ENCODE results near the gene A4GNT.

Gene A4GNT

DNA sequence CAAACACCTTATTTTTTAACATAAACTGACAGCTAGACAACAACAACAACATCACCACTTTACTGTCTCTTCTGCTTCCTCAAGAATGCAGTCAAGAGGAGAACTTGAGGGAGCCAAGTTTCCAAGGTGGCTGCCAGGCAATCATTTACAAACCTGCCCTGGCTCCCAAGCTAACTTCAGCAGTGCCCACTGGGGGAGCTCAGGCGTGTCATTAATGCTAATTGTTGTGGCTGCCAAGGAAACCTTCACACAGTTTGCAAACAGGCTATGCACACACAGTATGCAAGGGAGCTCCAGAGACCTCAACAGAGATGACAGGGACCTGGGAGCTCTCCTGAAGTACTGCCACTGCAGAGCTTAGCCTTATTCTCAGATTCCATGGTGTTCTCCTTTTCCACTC is 18.9 kb downstream of the A4GNT start:
- CTCF ChIA-PET = interaction anchor here (0.6 to 1.0 kb wide), 2 partner anchors 16 to 212 kb away, joined by 3 read pairs; no protein-coding TSS in a partner anchor
- TF ChIP-seq SP3 (tag by site-specific recombination; IDR thresholded peaks at IDR 0.05) = no peak
- TF ChIP-seq ZNF629 (tag by site-specific recombination; IDR thresholded peaks at IDR 0.05) = no peak
- TF ChIP-seq, protein P1, sequence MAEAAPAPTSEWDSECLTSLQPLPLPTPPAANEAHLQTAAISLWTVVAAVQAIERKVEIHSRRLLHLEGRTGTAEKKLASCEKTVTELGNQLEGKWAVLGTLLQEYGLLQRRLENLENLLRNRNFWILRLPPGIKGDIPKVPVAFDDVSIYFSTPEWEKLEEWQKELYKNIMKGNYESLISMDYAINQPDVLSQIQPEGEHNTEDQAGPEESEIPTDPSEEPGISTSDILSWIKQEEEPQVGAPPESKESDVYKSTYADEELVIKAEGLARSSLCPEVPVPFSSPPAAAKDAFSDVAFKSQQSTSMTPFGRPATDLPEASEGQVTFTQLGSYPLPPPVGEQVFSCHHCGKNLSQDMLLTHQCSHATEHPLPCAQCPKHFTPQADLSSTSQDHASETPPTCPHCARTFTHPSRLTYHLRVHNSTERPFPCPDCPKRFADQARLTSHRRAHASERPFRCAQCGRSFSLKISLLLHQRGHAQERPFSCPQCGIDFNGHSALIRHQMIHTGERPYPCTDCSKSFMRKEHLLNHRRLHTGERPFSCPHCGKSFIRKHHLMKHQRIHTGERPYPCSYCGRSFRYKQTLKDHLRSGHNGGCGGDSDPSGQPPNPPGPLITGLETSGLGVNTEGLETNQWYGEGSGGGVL (tag by site-specific recombination; IDR thresholded peaks at IDR 0.05) = no peak
- no peak for TF ChIP-seq ZNF623 (tag by site-specific recombination; IDR thresholded peaks at IDR 0.05)
- TF ChIP-seq ZNF214 (tag by site-specific recombination; IDR thresholded peaks at IDR 0.05; ENCODE audit: borderline replicate concordance) = no peak
- TF ChIP-seq MYNN (tag by site-specific recombination; IDR thresholded peaks at IDR 0.05; ENCODE audit: borderline replicate concordance) = no peak
- TF ChIP-seq ZNF423 (tag by site-specific recombination; IDR thresholded peaks at IDR 0.05) = no peak
- no peak for TF ChIP-seq ZBTB17 (tag by site-specific recombination; IDR thresholded peaks at IDR 0.05)
- no peak for TF ChIP-seq ZNF404 (tag by site-specific recombination; IDR thresholded peaks at IDR 0.05)
- TF ChIP-seq, protein P2, sequence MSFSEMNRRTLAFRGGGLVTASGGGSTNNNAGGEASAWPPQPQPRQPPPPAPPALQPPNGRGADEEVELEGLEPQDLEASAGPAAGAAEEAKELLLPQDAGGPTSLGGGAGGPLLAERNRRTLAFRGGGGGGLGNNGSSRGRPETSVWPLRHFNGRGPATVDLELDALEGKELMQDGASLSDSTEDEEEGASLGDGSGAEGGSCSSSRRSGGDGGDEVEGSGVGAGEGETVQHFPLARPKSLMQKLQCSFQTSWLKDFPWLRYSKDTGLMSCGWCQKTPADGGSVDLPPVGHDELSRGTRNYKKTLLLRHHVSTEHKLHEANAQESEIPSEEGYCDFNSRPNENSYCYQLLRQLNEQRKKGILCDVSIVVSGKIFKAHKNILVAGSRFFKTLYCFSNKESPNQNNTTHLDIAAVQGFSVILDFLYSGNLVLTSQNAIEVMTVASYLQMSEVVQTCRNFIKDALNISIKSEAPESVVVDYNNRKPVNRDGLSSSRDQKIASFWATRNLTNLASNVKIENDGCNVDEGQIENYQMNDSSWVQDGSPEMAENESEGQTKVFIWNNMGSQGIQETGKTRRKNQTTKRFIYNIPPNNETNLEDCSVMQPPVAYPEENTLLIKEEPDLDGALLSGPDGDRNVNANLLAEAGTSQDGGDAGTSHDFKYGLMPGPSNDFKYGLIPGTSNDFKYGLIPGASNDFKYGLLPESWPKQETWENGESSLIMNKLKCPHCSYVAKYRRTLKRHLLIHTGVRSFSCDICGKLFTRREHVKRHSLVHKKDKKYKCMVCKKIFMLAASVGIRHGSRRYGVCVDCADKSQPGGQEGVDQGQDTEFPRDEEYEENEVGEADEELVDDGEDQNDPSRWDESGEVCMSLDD (tag by site-specific recombination; IDR thresholded peaks at IDR 0.05) = no peak
- TF ChIP-seq ZFHX2 (tag by site-specific recombination; conservative IDR thresholded peaks at IDR 0.05) = no peak
- TF ChIP-seq ZNF830 (tag by site-specific recombination; IDR thresholded peaks at IDR 0.05; ENCODE audit: low read depth) = no peak
- TF ChIP-seq, protein P3, sequence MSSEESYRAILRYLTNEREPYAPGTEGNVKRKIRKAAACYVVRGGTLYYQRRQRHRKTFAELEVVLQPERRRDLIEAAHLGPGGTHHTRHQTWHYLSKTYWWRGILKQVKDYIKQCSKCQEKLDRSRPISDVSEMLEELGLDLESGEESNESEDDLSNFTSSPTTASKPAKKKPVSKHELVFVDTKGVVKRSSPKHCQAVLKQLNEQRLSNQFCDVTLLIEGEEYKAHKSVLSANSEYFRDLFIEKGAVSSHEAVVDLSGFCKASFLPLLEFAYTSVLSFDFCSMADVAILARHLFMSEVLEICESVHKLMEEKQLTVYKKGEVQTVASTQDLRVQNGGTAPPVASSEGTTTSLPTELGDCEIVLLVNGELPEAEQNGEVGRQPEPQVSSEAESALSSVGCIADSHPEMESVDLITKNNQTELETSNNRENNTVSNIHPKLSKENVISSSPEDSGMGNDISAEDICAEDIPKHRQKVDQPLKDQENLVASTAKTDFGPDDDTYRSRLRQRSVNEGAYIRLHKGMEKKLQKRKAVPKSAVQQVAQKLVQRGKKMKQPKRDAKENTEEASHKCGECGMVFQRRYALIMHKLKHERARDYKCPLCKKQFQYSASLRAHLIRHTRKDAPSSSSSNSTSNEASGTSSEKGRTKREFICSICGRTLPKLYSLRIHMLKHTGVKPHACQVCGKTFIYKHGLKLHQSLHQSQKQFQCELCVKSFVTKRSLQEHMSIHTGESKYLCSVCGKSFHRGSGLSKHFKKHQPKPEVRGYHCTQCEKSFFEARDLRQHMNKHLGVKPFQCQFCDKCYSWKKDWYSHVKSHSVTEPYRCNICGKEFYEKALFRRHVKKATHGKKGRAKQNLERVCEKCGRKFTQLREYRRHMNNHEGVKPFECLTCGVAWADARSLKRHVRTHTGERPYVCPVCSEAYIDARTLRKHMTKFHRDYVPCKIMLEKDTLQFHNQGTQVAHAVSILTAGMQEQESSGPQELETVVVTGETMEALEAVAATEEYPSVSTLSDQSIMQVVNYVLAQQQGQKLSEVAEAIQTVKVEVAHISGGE (tag by site-specific recombination; conservative IDR thresholded peaks at IDR 0.05; ENCODE audit: low read depth) = no peak
- TF ChIP-seq ZNF596 (tag by site-specific recombination; IDR thresholded peaks at IDR 0.05) = no peak
- TF ChIP-seq, protein P4, sequence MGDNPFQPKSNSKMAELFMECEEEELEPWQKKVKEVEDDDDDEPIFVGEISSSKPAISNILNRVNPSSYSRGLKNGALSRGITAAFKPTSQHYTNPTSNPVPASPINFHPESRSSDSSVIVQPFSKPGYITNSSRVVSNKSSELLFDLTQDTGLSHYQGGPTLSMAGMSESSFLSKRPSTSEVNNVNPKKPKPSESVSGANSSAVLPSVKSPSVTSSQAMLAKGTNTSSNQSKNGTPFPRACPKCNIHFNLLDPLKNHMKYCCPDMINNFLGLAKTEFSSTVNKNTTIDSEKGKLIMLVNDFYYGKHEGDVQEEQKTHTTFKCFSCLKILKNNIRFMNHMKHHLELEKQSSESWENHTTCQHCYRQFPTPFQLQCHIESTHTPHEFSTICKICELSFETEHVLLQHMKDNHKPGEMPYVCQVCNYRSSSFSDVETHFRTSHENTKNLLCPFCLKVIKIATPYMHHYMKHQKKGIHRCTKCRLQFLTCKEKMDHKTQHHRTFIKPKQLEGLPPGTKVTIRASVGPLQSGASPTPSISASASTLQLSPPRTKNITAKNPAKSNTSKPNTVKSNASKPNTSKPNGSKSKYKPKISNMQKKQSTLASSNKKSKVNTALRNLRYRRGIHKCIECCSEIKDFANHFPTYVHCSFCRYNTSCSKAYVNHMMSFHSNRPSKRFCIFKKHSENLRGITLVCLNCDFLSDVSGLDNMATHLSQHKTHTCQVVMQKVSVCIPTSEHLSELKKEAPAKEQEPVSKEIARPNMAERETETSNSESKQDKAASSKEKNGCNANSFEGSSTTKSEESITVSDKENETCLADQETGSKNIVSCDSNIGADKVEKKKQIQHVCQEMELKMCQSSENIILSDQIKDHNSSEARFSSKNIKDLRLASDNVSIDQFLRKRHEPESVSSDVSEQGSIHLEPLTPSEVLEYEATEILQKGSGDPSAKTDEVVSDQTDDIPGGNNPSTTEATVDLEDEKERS (tag by site-specific recombination; IDR thresholded peaks at IDR 0.05) = no peak
- TF ChIP-seq ZNF514 (tag by site-specific recombination; IDR thresholded peaks at IDR 0.05) = no peak
- TF ChIP-seq ZBTB20 (tag by site-specific recombination; IDR thresholded peaks at IDR 0.05) = no peak
- TF ChIP-seq ZNF792 (tag by site-specific recombination; IDR thresholded peaks at IDR 0.05) = no peak
- TF ChIP-seq ZNF112 (tag by site-specific recombination; IDR thresholded peaks at IDR 0.05) = no peak
- TF ChIP-seq ZNF23 (tag by site-specific recombination; IDR thresholded peaks at IDR 0.05; ENCODE audit: borderline replicate concordance) = no peak
- Histone ChIP-seq H3K36me3 (ENCODE audit: control insufficient read depth in 2 of 2, insufficient read depth in 1 of 2, low read length in 2 of 2) (peaks cover 0 to 28% of the 10 kb centered on the region in 2 experiments; a peak in 1 of 3 replicates), H3K4me3 (ENCODE audit: low read depth, low read length) (no peak overlapping the region), H3K27ac (ENCODE audit: extremely low read depth, low read depth, low read length) (no peak overlapping the region), H3K4me1 (ENCODE audit: control insufficient read depth, insufficient read depth, low read length) (no peaks in the 10 kb centered on the region), H3K9me3 (ENCODE audit: control insufficient read depth, insufficient read depth, low read depth, low read length) (no peaks in the 10 kb centered on the region)
- POLR2A ChIA-PET = no interaction called here
